Measurements from ENCODE around the gene KRTAP4-8. TPM values are rescaled to one million over a fixed set of nuclear protein-coding genes. Genes with fewer than 3 reads are reported as not detected.
A peak's percentile ranks its signal among the peaks of the same experiment; 100 is the strongest.
"Not testable (repeated sequence)": the region's sequence is repeated elsewhere in the genome, so short reads cannot be mapped to it uniquely, and the experiment has no call there.

KRTAP4-8 gene
- total and polyA plus RNA-seq, 2 donors (not counting 1 experiment from before 2014, with no cell fraction given), result not detected

- no peak for DNase-seq
- WGBS (ENCODE audit: insufficient coverage), result no CpG with 5 or more reads among the region's 4 CpGs
- no peak overlapping the region for H3K4me2 ChIP-seq (replicated peaks; ENCODE audit: low read depth, low read length, poor library complexity, severe bottlenecking)
- POLR2A ChIA-PET, result no interaction called here
- H3K79me2 ChIP-seq (ENCODE audit: control insufficient read depth, insufficient read depth, low read length), result no peaks in the 10 kb centered on the region
- TF ChIP-seq CTCF (IDR thresholded peaks at IDR 0.05) (no peak), EZH2 (IDR thresholded peaks at IDR 0.05; ENCODE audit: borderline replicate concordance, insufficient read depth, low read depth, low read length, poor library complexity, severe bottlenecking) (no peak)
- H3K27me3 Mint-ChIP-seq, result peaks cover 8% of the 10 kb centered on the region
- H3K4me3 ChIP-seq (ENCODE audit: control extremely low read depth in 1 of 5, extremely low read depth in 1 of 5, insufficient read depth in 1 of 5, low read depth in 2 of 5, low read length in 4 of 5), result no peak overlapping the region
- ATAC-seq (ENCODE audit: low read depth), result no peak
- H3K27ac ChIP-seq (ENCODE audit: low read length in 2 of 2), result peak overlapping the region in 1 of 2 donors; percentile 20
- H2AFZ ChIP-seq (ENCODE audit: insufficient read depth, low read depth, low read length, poor library complexity, severe bottlenecking), result no peak overlapping the region
- intact Hi-C loops (cut with micrococcal nuclease), result loop anchor here (5.0 kb wide), 1 partner anchor 59 kb away; the partner anchor contains the start of gene KRTAP4-2
- no peaks in the 10 kb centered on the region for H3K27me3 ChIP-seq (replicated peaks in 1 of 4; ENCODE audit: control extremely low read depth in 1 of 4, control insufficient read depth in 3 of 4, insufficient read depth in 4 of 4, low read length in 3 of 4)
- H3K4me1 ChIP-seq (ENCODE audit: control insufficient read depth in 2 of 2, insufficient read depth in 2 of 2, low read length in 2 of 2), result peaks cover 56 to 71% of the 10 kb centered on the region in 2 donors
- H3K9ac ChIP-seq (ENCODE audit: low read length), result no peak overlapping the region
- H3K4me1 Mint-ChIP-seq, result peaks cover 40% of the 10 kb centered on the region
- no peaks in the 10 kb centered on the region for H4K20me1 ChIP-seq (ENCODE audit: control insufficient read depth, insufficient read depth, low read length, poor library complexity, severe bottlenecking)
- no peak overlapping the region for H3K4me3 Mint-ChIP-seq
- CTCF ChIA-PET, result no interaction called here
- no peak overlapping the region for H3K27ac Mint-ChIP-seq
- peaks cover 0 to 13% (median 7%) of the 10 kb centered on the region in 3 donors for H3K9me3 ChIP-seq (ENCODE audit: control extremely low read depth in 1 of 3, control insufficient read depth in 2 of 3, insufficient read depth in 1 of 3, low read length in 2 of 3)
- H3K9me3 Mint-ChIP-seq (ENCODE audit: insufficient read depth), result no peaks in the 10 kb centered on the region
- H3K36me3 ChIP-seq (replicated peaks in 1 of 2; ENCODE audit: control extremely low read depth in 1 of 2, control insufficient read depth in 1 of 2, extremely low read depth in 1 of 2, insufficient read depth in 2 of 2, low read length in 1 of 2), result no peaks in the 10 kb centered on the region
Observed at GRCh38 chr17:41118721-41119120, 20.8 kb upstream of the KRTAP4-8 start.

- H3K27ac Mint-ChIP-seq, result peak within 1 kb of the TSS; percentile 42
- 86% methylated on average over 9 of the region's 10 CpGs for WGBS (ENCODE audit: insufficient coverage)
- ATAC-seq (ENCODE audit: low read depth); DNase-seq; H3K27me3 ChIP-seq (replicated peaks in 1 of 4; ENCODE audit: control extremely low read depth in 1 of 4, control insufficient read depth in 3 of 4, insufficient read depth in 4 of 4, low read length in 3 of 4); H3K4me2 ChIP-seq (replicated peaks; ENCODE audit: low read depth, low read length, poor library complexity, severe bottlenecking); CTCF ChIA-PET; H3K4me3 Mint-ChIP-seq; H3K27me3 Mint-ChIP-seq; H3K9ac ChIP-seq (ENCODE audit: low read length); H4K20me1 ChIP-seq (ENCODE audit: control insufficient read depth, insufficient read depth, low read length, poor library complexity, severe bottlenecking); H3K79me2 ChIP-seq (ENCODE audit: control insufficient read depth, insufficient read depth, low read length); H3K36me3 ChIP-seq (replicated peaks in 1 of 2; ENCODE audit: control extremely low read depth in 1 of 2, control insufficient read depth in 1 of 2, extremely low read depth in 1 of 2, insufficient read depth in 2 of 2, low read length in 1 of 2); POLR2A ChIA-PET; H3K4me3 ChIP-seq (ENCODE audit: control extremely low read depth in 1 of 5, extremely low read depth in 1 of 5, insufficient read depth in 1 of 5, low read depth in 2 of 5, low read length in 4 of 5); H3K9me3 Mint-ChIP-seq (ENCODE audit: insufficient read depth); H2AFZ ChIP-seq (ENCODE audit: insufficient read depth, low read depth, low read length, poor library complexity, severe bottlenecking): not testable (repeated sequence)
- Histone ChIP-seq H3K27ac (ENCODE audit: low read length in 2 of 2) (peak within 1 kb of the TSS; percentile 67 to 76), H3K4me1 (ENCODE audit: control insufficient read depth in 2 of 2, insufficient read depth in 2 of 2, low read length in 2 of 2) (peaks cover 50 to 63% of the 10 kb centered on the region in 2 donors), H3K9me3 (ENCODE audit: control extremely low read depth in 1 of 3, control insufficient read depth in 2 of 3, insufficient read depth in 1 of 3, low read length in 2 of 3) (peaks cover 0 to 13% (median 7%) of the 10 kb centered on the region in 3 donors)
- peaks cover 34% of the 10 kb centered on the region for H3K4me1 Mint-ChIP-seq
- intact Hi-C loops (cut with micrococcal nuclease), result loop anchor here (5.0 kb wide), 1 partner anchor 59 kb away; the partner anchor contains the start of gene KRTAP4-2
Observed at GRCh38 chr17:41117846-41118386, 20.0 kb upstream of the KRTAP4-8 start, which contains the start of gene KRTAP4-11. Gene KRTAP4-11, minus strand, starts transcription at chr17:41118373. Its CDS starts 58 bp downstream, at chr17:41118315.
